Activated CD8-positive, alpha-beta memory T cell treated with anti-CD3 and anti-CD28 coated beads, Interleukin-2, amount 50 U/mL, for 48 hours (primary cell): Measurements from ENCODE around the gene AFAP1L2.
"Not testable (repeated sequence)": the region's sequence is repeated elsewhere in the genome, so short reads cannot be mapped to it uniquely, and the experiment has no call there.

Experiments
- DNase-seq: peaks from one replicate; pipeline ENCODE4 v3.0.0-alpha.2; 2020

AFAP1L2 gene

DNA sequence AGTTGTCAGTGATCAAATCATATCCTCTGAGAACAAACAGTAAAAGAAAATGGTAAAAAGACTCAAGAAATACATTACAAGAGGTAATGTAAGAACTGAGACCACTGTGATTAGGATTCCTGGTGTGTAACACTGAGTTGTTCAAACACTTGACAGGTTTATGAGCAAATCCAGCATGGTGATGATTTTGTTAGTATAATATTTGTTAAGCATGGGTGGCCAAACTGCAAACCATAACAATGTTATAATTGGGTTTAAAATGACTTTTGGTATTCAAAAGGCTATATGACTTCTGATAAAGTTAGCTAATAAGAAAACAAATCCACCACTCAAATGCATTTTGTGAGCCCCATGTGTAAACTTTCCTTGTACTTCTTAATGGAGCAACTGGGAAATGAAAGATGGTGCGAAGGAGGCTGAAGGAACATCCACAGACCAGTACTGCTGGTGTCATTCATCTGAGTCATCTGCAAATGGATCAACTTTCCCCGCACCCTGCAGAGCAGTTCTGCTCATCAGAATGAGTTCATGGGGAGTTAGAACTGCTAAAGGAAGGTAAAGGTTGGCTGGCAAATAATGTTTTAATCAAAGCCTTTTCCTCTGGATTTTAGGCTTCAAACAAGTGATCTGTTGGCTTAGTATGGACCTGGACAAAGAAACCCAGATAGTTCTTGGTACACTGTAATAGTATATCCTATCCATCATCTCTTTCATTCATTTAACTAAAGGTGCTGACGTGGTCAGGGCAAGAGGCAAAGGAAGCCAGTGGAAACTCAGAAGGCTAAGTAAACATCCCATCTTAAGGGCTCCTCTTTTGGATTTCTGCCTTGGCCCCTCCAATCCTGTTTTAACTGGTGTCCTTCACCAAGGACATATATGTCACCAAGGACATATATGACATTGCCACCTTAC, 45.0 kb downstream of the AFAP1L2 start:
- DNase-seq: no peak

- no peak for DNase-seq
Measured at GRCh38 chr10:114357515-114357996, 46.7 kb downstream of the AFAP1L2 start.

- DNase-seq: no peak
Measured at GRCh38 chr10:114356751-114357514, 47.4 kb downstream of the AFAP1L2 start.

DNA sequence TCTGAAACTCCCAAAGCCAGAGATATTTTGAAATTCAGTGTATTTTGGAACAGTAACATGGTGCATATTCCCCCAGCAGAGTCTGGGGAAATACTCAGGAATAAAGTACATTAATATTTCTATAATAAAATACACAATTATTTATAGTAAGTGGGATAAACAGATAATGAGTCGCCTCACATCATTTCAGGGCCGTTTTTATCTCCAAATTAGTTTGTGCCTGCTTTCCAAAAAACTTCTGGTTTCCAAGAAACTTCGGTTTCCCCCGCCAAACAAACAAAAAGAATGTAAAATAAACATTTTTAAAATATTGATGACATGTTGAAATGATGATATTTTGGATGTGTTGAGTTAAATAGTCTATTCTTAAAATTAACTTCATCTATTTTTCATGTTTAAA, 48.2 kb downstream of the AFAP1L2 start:
- no peak for DNase-seq

DNA sequence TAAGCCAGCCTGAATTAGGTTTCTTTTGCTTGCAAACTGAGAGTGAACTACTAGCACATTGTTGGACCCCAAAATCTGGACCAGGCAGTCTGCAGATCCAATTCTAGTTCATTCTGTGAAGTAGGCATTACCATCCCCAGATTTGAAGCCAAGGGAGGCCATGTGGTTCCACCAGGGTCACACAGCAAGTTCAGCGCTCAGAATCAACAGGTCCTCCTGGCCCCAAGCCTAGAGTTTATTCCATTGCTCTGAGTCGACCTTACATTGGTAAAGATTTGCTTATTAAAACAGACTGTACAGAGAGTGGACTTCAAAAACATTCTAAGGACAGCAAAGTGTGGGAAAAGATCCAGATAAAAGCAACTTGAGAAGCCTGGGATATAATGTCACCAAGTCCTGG, 50.9 kb downstream of the AFAP1L2 start:
- DNase-seq: no peak

DNA sequence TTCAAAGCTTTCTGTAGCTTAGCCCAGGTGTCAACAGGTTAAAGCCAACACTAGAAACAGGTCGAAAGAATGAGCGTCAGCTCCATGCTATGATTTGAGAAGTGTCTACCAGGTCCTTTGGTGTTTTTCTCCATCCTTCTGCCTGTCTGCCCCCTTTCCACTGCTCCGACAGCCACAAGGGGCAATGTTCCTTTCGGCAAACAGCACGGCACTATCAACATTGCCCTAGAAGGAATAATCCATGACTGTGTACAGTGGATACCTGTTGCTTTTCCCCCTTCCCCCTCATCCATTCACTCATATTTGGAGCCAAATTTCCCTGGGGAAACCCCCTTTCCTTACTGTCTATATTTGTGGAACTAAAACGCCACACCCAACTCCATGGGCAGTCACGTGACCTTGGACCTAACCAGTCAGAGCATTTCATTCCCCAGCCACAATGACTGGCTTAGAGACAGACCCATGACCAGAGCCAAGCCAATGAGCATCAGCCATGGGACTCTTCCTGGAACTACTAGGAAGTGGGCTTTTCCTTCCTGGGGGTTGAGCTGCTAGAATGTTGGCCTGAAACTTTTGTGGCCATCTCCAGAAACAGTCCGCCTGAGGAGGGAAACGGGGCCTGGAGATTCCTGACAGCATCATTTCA, 51.5 kb downstream of the AFAP1L2 start:
- no peak for DNase-seq

DNA sequence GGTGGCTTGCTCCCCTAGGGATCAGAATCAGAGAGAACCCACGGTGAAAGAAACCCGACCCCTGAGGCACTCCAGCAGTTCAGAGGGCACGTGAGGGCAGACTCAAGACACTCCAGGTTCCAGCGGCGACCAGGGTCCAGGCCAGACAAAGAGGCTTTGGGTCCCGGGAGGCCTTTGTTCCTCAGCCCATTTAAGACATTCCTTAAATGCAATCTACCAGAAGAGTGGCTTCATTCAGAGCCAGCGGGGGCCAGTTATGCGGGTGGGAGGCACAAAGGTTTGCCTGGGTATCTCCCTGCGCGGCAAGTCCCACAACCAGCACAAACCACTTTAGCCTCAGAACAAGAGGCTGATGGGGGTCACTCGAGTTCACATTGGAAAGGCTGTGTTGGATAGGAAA, 53.6 kb downstream of the AFAP1L2 start:
- DNase-seq: no peak

- DNase-seq: no peak
Measured at GRCh38 chr10:114349522-114350215, 54.6 kb downstream of the AFAP1L2 start.

DNA sequence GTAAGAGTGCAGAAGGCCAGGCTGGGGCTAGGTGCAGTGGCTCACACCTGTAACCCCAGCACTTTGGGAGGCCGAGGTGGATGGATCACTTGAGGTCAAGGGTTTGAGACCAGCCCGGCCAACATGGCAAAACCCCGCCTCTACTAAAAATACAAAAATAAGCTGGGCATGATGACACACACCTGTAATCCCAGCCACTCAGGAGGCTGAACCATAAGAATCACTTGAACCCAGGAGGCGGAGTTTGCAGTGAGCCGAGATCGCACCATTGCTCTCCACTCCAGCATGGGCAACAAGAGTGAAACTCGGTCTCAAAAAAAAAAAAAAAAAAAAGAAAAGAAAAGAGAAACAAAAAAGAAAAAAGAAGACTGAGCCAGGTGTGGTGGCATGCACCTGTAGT, 55.2 kb downstream of the AFAP1L2 start:
- not testable (repeated sequence) for DNase-seq

GRCh38 chr10:114347791-114348190, 56.5 kb downstream of the AFAP1L2 start:
- DNase-seq: no peak

GRCh38 chr10:114347241-114347640, 57.1 kb downstream of the AFAP1L2 start:
- no peak for DNase-seq

DNA sequence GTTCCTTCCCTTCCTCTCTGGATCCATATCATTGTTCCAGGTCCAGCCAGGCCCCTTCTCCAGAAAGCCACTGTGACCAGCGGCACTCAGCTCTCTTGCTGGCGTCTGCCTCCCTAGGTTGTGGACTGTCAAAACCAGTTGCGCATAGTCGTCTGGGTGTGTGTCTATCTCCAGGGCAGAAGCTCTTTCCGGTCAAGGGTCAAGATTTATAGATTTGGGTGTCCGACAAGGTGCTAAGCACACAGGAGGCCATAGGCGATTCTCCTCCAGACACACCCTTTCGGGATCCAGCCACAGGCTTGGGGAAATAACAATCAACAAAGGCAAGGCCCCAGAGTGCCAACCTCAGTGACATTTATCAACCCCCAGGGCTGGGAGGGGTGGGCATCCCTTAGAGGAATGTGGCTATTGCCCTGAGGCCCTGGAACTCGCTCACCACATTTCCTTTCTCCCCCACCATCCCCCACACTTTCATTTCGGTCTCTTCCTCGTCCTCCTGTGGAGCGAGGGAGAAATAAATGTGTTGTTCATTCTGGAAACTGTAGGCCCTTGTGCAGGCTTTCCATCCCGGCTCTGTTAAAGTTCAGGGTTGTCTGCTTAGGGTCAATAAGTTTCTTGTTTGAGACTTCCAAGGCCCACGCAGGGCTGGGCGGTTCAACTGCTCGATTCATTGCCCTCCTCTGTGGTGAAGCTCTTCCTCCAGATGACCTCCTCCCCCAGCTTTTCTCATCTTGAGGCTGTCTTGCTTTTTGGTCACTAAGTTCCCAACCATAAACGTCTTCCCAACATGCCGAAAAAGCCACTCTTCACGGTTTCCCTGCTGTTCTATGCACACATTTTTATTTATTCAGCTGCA, 57.9 kb downstream of the AFAP1L2 start:
- no peak for DNase-seq

GRCh38 chr10:114345701-114346100, 58.6 kb downstream of the AFAP1L2 start:
- no peak for DNase-seq

DNA sequence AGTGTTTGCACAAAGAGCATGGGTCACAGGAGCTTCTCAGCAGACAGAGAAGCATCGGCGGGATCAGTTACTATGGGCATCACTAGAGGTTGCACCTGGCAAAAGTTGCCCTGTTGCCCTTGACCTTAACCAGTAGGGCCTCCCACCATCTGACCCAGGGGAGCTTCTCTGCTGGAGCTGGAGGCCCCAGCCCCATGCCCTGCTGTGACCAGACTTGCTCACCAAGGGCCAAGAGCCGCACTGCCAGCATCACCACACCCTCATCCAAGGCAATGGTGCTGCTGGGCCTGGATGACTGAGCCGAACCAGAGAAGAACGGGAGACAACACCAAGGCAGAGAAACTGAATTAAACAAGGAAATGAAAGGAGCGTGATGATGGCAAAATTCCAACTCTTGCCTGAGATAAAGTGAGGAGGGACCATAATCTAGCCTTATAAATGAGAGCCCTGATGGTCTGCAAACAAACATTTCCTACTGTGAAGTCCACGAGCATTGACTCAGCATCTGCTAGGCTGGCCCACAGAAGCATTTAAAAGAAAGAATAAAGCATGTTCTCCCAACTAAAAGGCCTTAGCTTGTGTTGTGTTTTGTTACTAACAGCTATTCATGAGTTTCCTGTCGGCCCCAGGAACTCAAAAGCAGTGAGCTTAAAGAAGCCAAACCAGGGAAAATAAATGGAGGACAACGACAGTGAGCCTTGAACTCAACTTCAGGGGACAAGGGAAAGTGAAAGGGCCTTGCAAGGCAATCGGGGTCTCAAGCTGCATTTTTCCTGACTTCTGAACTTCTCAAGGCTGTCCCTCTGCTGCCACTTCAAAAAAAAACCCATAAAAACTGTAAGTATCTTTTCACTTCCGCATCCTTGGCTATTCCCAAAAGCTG, 60.4 kb downstream of the AFAP1L2 start:
- DNase-seq: no peak

- DNase-seq: no peak
Measured at GRCh38 chr10:114342976-114343375, 61.3 kb downstream of the AFAP1L2 start.

DNA sequence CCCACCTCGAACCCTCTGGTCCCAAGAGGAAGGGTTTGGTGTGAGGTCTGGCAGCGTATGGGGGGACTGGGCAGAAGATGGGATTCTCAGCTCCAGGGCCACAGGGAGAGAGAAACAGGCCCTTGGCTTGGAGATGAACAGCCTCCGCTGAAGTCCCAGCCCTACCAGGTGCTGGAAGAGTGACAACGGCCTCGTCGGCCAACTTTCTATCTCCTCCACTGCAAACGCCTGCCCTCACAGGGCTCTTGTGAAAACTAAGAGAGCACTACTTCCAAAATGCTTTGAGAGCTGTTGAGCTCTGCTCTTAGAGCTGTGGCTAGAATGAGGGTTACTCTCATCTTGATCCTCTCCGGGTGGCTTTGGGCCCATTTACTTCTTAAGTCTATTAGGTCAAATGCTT, 63.5 kb downstream of the AFAP1L2 start:
- DNase-seq: no peak

DNA sequence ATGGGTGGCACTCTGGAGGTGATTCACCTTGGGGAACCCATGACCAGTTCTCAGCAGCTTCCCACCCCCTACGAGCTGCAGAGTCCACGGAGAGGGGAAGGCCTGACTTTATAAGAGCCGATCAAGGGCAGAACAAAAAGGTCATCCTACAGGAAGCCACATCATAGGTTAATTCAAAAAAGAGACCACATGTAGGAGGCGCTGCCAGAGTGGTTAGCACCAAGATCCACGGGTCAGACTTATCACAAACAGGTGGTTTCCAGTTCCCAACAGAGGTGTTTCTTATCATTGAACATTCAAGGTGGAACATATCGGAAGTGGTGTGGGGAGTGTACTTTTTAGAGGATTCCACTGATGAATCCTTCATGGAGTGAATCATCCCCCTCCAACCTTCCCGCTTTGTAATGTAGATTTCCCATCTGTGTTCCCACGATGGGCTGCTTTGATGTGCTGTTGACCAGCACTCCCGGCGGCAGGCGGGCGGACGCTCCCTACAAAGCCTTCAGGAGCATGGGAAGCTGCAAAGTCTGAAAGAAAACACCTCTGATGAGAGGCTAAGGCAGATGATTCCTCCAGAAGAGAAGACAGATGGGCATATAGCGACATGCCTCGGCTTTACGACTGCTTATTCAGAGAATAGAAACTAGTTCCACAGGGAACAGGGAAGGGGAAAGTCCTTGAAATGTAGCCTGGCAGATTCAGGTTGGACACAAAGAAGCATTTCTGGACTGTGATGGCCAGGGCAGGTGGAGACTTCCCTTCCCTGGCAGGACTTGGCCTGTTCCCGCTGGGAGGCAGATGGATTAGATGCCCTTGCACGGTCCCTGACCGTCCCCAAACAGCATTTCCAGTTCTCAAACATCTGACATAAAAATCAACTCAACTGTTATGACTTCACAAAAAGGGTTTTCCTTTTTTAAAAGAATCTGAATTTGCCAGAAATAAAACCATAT, 66.5 kb downstream of the AFAP1L2 start:
- DNase-seq: no peak

DNA sequence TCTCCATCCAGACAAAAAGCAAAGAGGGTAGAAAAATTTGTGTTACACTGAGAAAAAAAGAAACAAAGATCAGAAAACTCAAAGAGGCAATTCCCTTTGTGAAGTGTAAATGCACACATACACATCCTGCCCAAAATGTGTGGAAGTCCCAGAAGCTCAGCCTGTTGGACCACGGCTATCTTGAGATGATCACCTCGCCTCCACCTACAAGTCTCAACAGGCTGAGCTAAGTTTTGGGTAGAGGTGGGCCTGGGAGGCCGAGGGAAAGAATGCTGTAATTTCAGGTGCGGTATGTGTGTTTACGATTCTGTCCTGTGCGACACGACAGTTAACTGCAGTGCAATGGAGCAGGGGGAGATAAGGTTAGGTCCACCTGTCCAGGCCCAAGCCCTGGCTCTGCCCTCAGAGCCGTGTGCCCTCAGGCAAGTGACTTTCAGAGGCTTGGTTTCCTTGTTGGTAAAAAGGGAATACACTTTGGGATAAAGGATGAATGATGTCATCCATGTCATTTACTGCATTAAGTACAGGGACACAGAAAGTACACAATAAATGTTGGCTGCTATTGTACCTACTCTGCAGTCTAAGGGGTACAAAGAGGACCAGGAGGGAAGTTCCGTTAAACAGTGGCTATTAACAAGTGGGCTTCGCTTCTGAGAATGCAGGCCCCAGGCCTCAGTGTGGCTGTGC, 67.3 kb downstream of the AFAP1L2 start:
- DNase-seq: no peak

DNA sequence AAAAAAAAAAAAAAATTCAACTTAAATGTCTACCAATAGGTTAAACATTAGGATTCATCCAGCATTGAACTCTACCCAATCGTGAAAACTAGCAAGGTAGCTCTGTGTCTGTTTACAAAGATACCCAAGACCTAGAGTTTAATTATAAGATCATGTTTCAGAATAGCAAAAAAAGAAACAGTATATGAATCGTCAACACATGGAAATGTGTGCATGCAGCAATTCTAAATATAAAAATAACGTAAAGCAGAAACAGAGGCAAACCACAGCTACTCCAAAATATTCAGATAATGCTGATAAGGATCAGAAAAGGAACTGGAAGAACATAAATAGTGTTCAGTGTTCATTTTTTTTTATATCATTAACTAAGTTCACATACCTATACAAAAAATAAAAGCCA, 68.7 kb downstream of the AFAP1L2 start:
- DNase-seq: no peak
